A673 (cell line): Measurements from ENCODE around the gene SLAIN2.

Experiments
- EZH2 ChIP-seq: fragments of 200-600 bp; sonication (generic); IDR thresholded peaks from 2 replicates; pipeline ENCODE4 v1.6.1; 2017; ENCODE audit warnings: borderline replicate concordance, low read depth, mild to moderate bottlenecking, mixed read lengths, antibody characterized with exemption, low read length; ENCODE audit not compliant: poor library complexity, severe bottlenecking
- TF ChIP-seq, protein P1 (sequence below): fragments of 300-800, 200-600 bp; sonication (generic); conservative IDR thresholded peaks from 2 replicates; pipeline ENCODE4 v1.5.1; 2017; ENCODE audit warnings: low read depth, mild to moderate bottlenecking, antibody characterized with exemption, low read length, moderate library complexity, mixed read lengths

DNA sequence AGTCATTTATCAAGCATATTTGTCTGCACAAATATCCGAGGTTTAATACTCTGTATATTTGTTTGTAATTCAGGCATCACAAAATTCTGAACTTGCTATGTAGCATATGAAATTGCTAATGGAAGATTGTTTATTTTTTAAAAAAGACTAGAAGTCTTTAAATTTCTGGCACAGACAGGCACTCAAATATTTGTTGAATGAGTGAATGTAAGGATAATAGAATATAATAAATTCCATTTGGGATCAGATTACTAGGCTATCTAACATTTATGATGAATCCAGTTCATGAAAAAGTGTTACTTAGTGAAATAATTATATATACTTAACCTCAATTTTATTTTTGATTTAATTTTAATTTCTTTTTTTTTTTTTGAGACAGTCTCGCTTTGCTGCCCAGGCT is 41.3 kb upstream of the SLAIN2 start:
- no peak for TF ChIP-seq EZH2
- TF ChIP-seq, protein P1, sequence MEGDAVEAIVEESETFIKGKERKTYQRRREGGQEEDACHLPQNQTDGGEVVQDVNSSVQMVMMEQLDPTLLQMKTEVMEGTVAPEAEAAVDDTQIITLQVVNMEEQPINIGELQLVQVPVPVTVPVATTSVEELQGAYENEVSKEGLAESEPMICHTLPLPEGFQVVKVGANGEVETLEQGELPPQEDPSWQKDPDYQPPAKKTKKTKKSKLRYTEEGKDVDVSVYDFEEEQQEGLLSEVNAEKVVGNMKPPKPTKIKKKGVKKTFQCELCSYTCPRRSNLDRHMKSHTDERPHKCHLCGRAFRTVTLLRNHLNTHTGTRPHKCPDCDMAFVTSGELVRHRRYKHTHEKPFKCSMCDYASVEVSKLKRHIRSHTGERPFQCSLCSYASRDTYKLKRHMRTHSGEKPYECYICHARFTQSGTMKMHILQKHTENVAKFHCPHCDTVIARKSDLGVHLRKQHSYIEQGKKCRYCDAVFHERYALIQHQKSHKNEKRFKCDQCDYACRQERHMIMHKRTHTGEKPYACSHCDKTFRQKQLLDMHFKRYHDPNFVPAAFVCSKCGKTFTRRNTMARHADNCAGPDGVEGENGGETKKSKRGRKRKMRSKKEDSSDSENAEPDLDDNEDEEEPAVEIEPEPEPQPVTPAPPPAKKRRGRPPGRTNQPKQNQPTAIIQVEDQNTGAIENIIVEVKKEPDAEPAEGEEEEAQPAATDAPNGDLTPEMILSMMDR = no peak
